Stimulated activated CD8-positive, alpha-beta memory T cell treated with anti-CD3 and anti-CD28 coated beads, Interleukin-2, amount 100 ng/mL, for 1 hour (primary cell): ENCODE data around the gene CCDC78.
"Not testable (repeated sequence)": the region's sequence is repeated elsewhere in the genome, so short reads cannot be mapped to it uniquely, and the experiment has no call there.

ENCODE experiments used
- DNase-seq, 2 donors: peaks; one replicate each; pipeline ENCODE4 v3.0.0-alpha.2; 2020; ENCODE audit warnings: low read depth in 2 of 2

CCDC78 gene

GRCh38 chr16:724188-725040 lies 1.8 kb downstream of the CCDC78 start:
- DNase-seq = no peak

- DNase-seq = no peak
Measured at GRCh38 chr16:723695-724094, 2.5 kb downstream of the CCDC78 start.

- no peak for DNase-seq
Measured at GRCh38 chr16:722835-723633, 3.2 kb downstream of the CCDC78 start.

GRCh38 chr16:721765-722540 lies 4.3 kb downstream of the CCDC78 start:
- no peak for DNase-seq

- peak in 1 of 2 donors; percentile 53 for DNase-seq
Measured at GRCh38 chr16:720990-721764, 5.1 kb downstream of the CCDC78 start, which contains the start of gene ANTKMT. ANTKMT (plus strand) TSS chr16:721146; CDS start chr16:721275, 129 bp downstream.

- DNase-seq = no peak
Measured at GRCh38 chr16:720447-720989, 5.7 kb downstream of the CCDC78 start.

- DNase-seq = no peak
Measured at GRCh38 chr16:719815-720446, 6.3 kb downstream of the CCDC78 start.

- DNase-seq = no peak
Measured at GRCh38 chr16:718922-719321, 7.3 kb downstream of the CCDC78 start.

- DNase-seq = no peak
Measured at GRCh38 chr16:718389-718788, 7.9 kb downstream of the CCDC78 start.

- no peak for DNase-seq
Measured at GRCh38 chr16:717450-718245, 8.6 kb downstream of the CCDC78 start.

- DNase-seq = no peak
Measured at GRCh38 chr16:716768-717325, 9.4 kb downstream of the CCDC78 start.

GRCh38 chr16:716200-716568 lies 10.1 kb downstream of the CCDC78 start:
- DNase-seq = no peak

- DNase-seq = no peak
Measured at GRCh38 chr16:715477-716199, 10.6 kb downstream of the CCDC78 start.

GRCh38 chr16:714558-715476 lies 11.4 kb downstream of the CCDC78 start, which contains the start of gene METRN:
METRN (plus strand) TSS chr16:715118; CDS start chr16:715290, 172 bp downstream.
- peak; percentile 79 to 81 for DNase-seq

- no peak for DNase-seq
Measured at GRCh38 chr16:714079-714478, 12.2 kb downstream of the CCDC78 start.

GRCh38 chr16:712740-713250 lies 13.4 kb downstream of the CCDC78 start:
- not testable (repeated sequence) for DNase-seq
